GM21381 (cell line): ENCODE data around the gene CTDSPL2.
A peak's percentile ranks its signal among the peaks of the same experiment; 100 is the strongest.
"Not testable (repeated sequence)": the region's sequence is repeated elsewhere in the genome, so short reads cannot be mapped to it uniquely, and the experiment has no call there.

Source experiments
- ATAC-seq: cut with Tn5 transposase; IDR thresholded peaks from one replicate; pipeline ENCODE4 v1.9.1; 2021; ENCODE audit warnings: mild to moderate bottlenecking, moderate library complexity; ENCODE audit not compliant: unreplicated experiment

The CTDSPL2 gene

DNA sequence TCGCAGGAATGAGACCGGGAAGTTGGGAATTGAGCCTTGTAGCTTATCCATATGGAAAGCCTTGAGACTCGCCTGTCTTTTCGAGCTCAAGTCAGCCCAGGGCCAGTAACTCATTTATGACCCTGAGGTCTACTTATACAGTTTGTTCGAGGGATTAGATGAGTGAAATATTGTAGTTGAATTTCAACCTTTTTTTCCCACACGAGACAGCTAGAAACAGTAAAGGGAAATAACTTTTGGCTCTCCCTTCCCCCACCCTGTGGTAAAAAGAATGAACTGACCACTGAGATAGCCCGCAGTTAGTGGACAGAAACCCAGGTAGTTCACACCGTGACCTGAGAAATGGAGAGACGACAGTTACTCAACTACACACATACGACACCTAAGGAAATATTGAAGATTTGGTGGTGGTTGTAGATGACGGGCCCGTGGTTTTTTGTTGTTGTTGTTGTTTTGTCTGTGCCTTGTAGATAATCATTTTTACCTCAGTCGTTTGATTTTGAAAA is 110.4 kb downstream of the CTDSPL2 start:
- ATAC-seq, result no peak

DNA sequence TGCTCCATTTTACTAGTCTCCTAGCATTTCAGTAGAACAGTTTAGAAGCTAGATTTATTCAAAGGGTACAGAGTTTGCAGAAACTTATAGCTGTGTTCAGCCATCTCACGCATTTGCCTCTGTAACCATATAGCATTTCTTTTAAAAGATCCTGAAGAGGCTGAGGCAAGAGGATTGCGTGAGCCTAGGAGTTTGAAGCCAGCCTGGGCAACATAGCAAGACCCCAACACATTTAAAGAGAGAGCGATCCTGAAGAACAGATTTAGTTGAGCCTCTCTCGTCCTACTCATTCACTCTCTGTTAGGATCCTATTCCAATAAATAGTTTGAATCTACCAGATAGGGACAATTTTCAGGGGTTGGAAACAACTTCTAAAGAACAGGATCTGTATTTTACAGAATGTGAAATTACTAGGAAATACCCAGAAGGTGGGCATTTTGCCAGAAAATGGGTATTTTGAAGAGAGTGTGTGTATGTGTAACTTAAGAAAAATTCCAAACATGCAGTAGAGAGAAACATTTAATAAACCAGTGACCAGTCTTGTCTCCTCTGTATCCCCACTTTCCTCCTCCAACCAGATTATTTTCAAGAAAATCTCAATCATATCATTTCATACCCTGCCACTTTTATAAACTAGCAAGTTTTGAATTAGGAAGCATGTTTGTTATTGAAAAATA is 114.0 kb downstream of the CTDSPL2 start:
- ATAC-seq, result no peak

GRCh38 chr15:44542596-44542995 is 115.2 kb downstream of the CTDSPL2 start:
- ATAC-seq, result no peak

DNA sequence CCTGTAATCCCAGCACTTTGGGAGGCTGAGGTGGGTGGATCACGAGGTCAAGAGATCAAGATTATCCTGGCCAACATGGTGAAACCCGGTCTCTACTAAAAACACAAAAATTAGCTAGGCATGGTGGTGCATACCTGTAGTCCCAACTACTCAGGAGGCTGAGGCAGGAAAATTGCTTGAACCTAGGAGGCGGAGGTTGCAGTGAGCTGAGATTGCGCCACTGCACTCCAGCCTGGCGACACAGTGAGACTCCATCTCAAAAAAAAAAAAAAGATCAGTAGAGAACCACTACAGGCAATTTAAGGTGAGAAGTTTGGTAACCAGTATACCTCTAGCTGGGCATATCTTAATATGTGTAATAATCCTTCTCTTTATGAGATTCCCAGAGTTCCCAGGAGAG is 117.3 kb downstream of the CTDSPL2 start:
- not testable (repeated sequence) for ATAC-seq

- peak; percentile 79 for ATAC-seq
Measured at GRCh38 chr15:44545913-44546802, 118.7 kb downstream of the CTDSPL2 start.

DNA sequence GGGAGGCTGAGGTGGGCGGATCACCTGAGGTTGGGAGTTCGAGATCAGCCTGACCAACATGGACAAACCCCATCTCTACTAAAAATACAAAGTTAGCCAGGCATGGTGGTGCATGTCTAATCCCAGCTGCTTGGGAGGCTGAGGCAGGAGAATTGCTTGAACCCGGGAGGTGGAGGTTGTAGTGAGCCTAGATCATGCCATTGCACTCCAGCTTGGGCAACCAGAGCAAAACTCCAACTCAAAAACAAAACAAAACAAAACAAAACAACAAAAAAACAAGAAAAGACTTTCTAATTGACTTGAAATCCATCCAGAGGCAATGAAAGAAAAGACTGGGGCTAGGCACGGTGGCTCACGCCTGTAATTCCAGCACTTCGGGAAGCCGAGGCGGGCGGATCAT is 121.7 kb downstream of the CTDSPL2 start:
- not testable (repeated sequence) for ATAC-seq

- no peak for ATAC-seq
Measured at GRCh38 chr15:44550256-44550655, 122.8 kb downstream of the CTDSPL2 start.

DNA sequence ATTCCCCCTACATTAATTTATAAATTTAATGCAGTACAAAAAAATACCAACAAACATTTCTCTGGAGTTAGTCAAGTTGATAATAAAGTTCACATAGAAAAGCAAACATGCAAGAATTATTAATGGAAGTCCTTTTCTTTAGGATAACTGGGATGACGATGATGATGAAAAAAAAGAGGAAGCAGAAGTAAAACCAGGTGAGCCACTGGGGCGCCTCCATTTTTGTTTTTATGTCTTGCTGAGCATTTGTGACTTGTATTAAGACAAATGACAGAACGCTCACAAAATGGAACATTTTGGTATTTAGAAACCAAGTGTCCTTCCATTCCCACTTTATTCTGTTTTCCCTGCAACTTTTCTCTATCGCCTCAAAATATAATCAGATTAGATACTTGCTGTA is 123.3 kb downstream of the CTDSPL2 start:
- ATAC-seq, result no peak

GRCh38 chr15:44554934-44555723 is 127.7 kb downstream of the CTDSPL2 start:
- no peak for ATAC-seq

- ATAC-seq, result not testable (repeated sequence)
Measured at GRCh38 chr15:44560926-44561325, 133.5 kb downstream of the CTDSPL2 start.

DNA sequence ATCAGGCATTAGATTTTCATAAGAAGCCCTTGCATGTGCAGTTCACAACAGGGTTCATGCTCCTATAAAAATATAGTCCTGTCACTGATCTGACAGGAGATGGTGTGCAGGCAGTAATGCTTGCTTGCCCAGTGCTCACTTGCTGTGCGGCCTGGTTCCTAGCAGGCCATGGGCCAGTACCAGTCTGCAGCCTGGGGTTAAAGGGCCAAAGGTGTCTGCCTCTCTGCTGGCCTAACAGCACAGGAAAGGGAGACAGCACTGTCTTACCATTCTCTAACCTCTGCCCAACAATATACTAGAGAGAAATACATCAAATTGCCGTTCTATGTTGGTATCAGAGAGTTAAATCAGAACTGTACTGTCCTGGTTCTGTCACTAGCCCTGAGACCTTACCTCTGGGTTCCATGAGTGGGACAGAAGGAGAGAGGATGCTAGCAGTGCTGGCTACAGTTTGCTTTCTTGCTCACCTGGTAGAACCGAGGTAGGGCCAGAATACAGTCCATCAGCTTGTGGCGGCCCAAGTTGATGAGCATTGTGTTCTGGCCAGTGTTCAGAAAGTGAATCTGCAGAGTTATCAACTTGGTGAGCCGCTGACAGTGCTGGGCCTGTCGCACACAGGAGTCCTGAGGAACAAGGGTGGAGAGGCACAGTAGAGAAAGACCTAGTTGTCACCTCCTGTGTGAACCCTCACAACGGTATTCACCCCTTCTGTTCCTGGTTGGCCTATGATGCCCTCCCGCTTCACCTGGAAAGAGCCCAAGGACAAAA is 138.1 kb downstream of the CTDSPL2 start:
- ATAC-seq, result no peak

- ATAC-seq, result no peak
Measured at GRCh38 chr15:44566155-44566540, 138.7 kb downstream of the CTDSPL2 start.

- ATAC-seq, result no peak
Measured at GRCh38 chr15:44568338-44568737, 140.9 kb downstream of the CTDSPL2 start.

GRCh38 chr15:44569316-44569715 is 141.9 kb downstream of the CTDSPL2 start:
- no peak for ATAC-seq

DNA sequence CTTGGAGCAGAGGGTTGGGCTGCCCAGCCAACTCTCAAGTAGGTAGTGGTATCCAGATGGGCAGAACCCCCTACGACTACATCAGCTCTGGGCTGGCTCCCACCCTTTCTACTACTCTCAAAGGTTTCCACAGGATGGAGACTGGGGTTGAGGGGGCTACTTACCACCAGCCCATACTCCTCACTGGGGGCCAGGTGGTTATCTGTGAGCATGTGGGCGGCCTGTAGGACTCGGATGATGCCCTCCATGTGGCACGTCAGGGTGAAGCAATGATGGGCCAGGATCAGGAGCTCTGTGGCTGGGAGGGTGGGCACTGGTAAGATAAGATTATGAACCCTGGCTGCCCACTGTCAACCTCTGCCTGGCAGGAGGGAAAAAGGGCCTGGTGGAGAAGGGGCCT is 142.9 kb downstream of the CTDSPL2 start:
- no peak for ATAC-seq

DNA sequence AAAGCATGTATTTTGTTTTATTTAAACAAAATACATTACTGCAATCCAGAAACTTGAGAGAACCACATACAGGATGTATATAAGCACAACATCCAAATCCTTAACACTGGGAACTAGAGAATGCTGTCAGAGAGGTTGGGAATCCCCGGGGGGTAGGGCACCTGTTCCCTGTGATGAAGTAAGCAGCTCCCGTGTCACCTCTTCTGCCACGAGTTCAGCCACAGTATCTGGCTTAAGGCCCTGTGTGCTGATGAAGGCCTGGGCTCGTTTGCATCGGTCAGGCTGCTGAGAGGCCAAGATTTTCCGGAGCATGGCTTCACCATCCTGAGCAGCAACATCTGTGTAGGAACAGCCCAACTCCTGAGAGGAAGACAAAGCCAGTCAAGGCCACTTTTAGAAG is 146.0 kb downstream of the CTDSPL2 start:
- ATAC-seq, result no peak

GRCh38 chr15:44574734-44575133 is 147.3 kb downstream of the CTDSPL2 start:
- no peak for ATAC-seq
